Measurements from ENCODE around the gene PSAT1. TPM values are rescaled to one million over a fixed set of nuclear protein-coding genes. Genes with fewer than 3 reads are reported as not detected.

Gene PSAT1
- total RNA-seq, 1 experiment from 2014 or later, result 226 TPM

DNA sequence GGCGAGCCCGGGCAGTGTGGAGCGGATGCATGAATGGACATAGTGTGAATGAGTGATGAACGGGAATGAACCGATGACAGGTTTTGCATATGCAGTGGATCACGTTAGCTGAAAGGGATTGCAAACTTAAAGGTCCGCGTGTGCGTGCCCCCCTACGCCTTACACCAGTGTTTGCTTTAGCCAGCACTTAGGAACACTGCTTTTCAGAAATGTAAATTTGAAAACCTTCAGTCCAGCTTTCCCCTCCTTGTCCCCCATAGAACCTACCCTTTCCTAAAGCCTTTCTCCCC is 692 bp downstream of the PSAT1 start:
- H3K9me3 ChIP-seq (ENCODE audit: control insufficient read depth in 1 of 2, insufficient read depth in 1 of 2, low read depth in 1 of 2, low read length in 2 of 2), result no peaks in the 10 kb centered on the region
- ChIA-PET RAD21 (ENCODE audit: low non-redundant PET in 1 of 2, low total read pairs in 2 of 2, uncharacterized antibody in 2 of 2, unreplicated experiment in 2 of 2) (no interaction called here), POLR2A (interaction anchor here (0.8 to 1.9 kb wide), 5 partner anchors 13 to 61 kb away, joined by 3 to 9 read pairs (median 4); no protein-coding TSS in a partner anchor), CTCF (no interaction called here)
- H3K4me2 ChIP-seq (ENCODE audit: low read length), result peak overlapping the region; percentile 93
- DNase-seq (ENCODE audit: low read depth, low spot score) (no peak), ATAC-seq (no peak)
- BruUV-seq (replicated peaks), result no TSS peak
- peaks cover 46% of the 10 kb centered on the region for H3K79me2 ChIP-seq (ENCODE audit: insufficient read depth, low read length)
- peak overlapping the region; percentile 81 to 91 for H3K4me3 ChIP-seq (replicated peaks in 1 of 2; ENCODE audit: low read depth in 1 of 2, low read length in 2 of 2)
- H4K20me1 ChIP-seq (ENCODE audit: insufficient read depth), result no peaks in the 10 kb centered on the region
- no peaks in the 10 kb centered on the region for H3K27me3 ChIP-seq (ENCODE audit: insufficient read depth, low read length)
- H3K9ac ChIP-seq (ENCODE audit: low read length), result peak overlapping the region; percentile 88
- peaks cover 17 to 21% of the 10 kb centered on the region in 2 experiments; a peak in 3 of 4 replicates for H3K4me1 ChIP-seq (ENCODE audit: control insufficient read depth in 1 of 2, insufficient read depth in 2 of 2, low read length in 2 of 2)
- no peaks in the 10 kb centered on the region for H3K9me2 ChIP-seq (ENCODE audit: insufficient read depth)
- H2AFZ ChIP-seq (ENCODE audit: low read depth, low read length, poor library complexity, severe bottlenecking), result no peak overlapping the region
- peak overlapping the region; percentile 85 for H3K27ac ChIP-seq (ENCODE audit: low read depth, low read length)
- TF ChIP-seq TCF7L2 (IDR thresholded peaks at IDR 0.05; ENCODE audit: borderline replicate concordance, extremely low read depth, insufficient read depth, insufficient read length) (no peak), FOSL1 (IDR thresholded peaks at IDR 0.05; ENCODE audit: low read depth) (no peak), ATF3 (IDR thresholded peaks at IDR 0.05) (no peak), CTCF (IDR thresholded peaks at IDR 0.05 in 2 of 3, conservative IDR thresholded peaks at IDR 0.05 in 1 of 3; ENCODE audit: borderline replicate concordance in 1 of 3, insufficient read depth in 1 of 3, low read depth in 2 of 3, low read length in 2 of 3) (no peak), POLR2AphosphoS5 (IDR thresholded peaks at IDR 0.05; ENCODE audit: low read depth, low read length) (no peak), POLR2A (IDR thresholded peaks at IDR 0.05; ENCODE audit: borderline replicate concordance, extremely low read depth, insufficient read depth, insufficient read length) (no peak), EZH2phosphoT487 (IDR thresholded peaks at IDR 0.05; ENCODE audit: borderline replicate concordance) (no peak), ZFX (IDR thresholded peaks at IDR 0.05) (no peak), SP1 (IDR thresholded peaks at IDR 0.05; ENCODE audit: low read depth) (no peak), SIN3A (IDR thresholded peaks at IDR 0.05; ENCODE audit: low read depth) (no peak), CBX3 (IDR thresholded peaks at IDR 0.05; ENCODE audit: low read depth) (no peak), EZH2 (IDR thresholded peaks at IDR 0.05) (no peak), SRF (IDR thresholded peaks at IDR 0.05; ENCODE audit: low read depth) (no peak), RAD21 (IDR thresholded peaks at IDR 0.05; ENCODE audit: low read depth) (no peak), EGR1 (IDR thresholded peaks at IDR 0.05; ENCODE audit: low read depth) (no peak), YY1 (IDR thresholded peaks at IDR 0.05; ENCODE audit: extremely low read depth, insufficient replicate concordance, low read depth, low read length) (no peak), ZNF274 (IDR thresholded peaks at IDR 0.05; ENCODE audit: low read depth, low read length) (no peak), CEBPB (IDR thresholded peaks at IDR 0.05; ENCODE audit: low read depth) (no peak), REST (IDR thresholded peaks at IDR 0.05; ENCODE audit: low read depth) (no peak), ELF1 (IDR thresholded peaks at IDR 0.05; ENCODE audit: borderline replicate concordance, low read depth) (no peak)
- intact Hi-C loops (cut with micrococcal nuclease), result no loop called here
- H3K36me3 ChIP-seq (ENCODE audit: control insufficient read depth in 1 of 2, insufficient read depth in 2 of 2, low read length in 2 of 2), result peaks cover 8 to 11% of the 10 kb centered on the region in 2 experiments; a peak in 3 of 4 replicates

Measured in HCT116 (cell line).